ENCODE measurements around the gene MID1.

MID1 gene

DNA sequence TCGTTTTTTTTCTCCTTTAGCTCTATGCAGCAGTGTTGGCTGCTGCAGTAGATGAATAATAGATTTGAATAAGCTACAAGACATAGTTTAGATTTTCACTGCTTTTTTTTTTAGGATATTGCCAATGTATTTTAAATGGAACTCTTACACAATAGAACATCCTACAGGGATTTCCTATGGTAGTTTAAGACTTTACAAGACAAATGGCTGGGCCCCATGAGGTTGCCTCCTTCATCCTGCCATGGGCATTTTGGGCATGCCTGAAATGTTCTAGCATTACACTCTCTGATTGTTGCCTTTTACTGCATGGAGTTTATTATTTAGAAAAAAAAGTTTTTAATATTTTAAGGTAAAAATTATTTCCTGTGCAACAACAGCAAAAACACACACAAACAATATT is 74.5 kb downstream of the MID1 start:
- no peak overlapping the region for H3K4me2 ChIP-seq (ENCODE audit: low read depth, low read length, poor library complexity, severe bottlenecking)
- H3K9me2 ChIP-seq (replicated peaks; ENCODE audit: low read depth, low read length) = no peaks in the 10 kb centered on the region
- H3K27me3 ChIP-seq (ENCODE audit: insufficient read depth, low read length, poor library complexity, severe bottlenecking) = no peaks in the 10 kb centered on the region
- H3K4me3 ChIP-seq (ENCODE audit: low read length, poor library complexity, severe bottlenecking) = no peak overlapping the region
- no peaks in the 10 kb centered on the region for H3K4me1 ChIP-seq (ENCODE audit: insufficient read depth, low read length, poor library complexity, severe bottlenecking)
- H3K9me3 ChIP-seq (ENCODE audit: insufficient read depth, low read depth, low read length) = no peaks in the 10 kb centered on the region
- H4K20me1 ChIP-seq (ENCODE audit: insufficient read depth, low read length, poor library complexity, severe bottlenecking) = no peaks in the 10 kb centered on the region
- H3K9ac ChIP-seq (ENCODE audit: low read depth, low read length, poor library complexity, severe bottlenecking) = no peak overlapping the region
- H3K36me3 ChIP-seq (ENCODE audit: insufficient read depth, low read length) = no peaks in the 10 kb centered on the region
- TF ChIP-seq, protein P1, sequence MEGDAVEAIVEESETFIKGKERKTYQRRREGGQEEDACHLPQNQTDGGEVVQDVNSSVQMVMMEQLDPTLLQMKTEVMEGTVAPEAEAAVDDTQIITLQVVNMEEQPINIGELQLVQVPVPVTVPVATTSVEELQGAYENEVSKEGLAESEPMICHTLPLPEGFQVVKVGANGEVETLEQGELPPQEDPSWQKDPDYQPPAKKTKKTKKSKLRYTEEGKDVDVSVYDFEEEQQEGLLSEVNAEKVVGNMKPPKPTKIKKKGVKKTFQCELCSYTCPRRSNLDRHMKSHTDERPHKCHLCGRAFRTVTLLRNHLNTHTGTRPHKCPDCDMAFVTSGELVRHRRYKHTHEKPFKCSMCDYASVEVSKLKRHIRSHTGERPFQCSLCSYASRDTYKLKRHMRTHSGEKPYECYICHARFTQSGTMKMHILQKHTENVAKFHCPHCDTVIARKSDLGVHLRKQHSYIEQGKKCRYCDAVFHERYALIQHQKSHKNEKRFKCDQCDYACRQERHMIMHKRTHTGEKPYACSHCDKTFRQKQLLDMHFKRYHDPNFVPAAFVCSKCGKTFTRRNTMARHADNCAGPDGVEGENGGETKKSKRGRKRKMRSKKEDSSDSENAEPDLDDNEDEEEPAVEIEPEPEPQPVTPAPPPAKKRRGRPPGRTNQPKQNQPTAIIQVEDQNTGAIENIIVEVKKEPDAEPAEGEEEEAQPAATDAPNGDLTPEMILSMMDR (conservative IDR thresholded peaks at IDR 0.05; ENCODE audit: low read length) = no peak
- no peak for TF ChIP-seq EZH2phosphoT487 (IDR thresholded peaks at IDR 0.05; ENCODE audit: borderline replicate concordance)
- no peak overlapping the region for H2AFZ ChIP-seq (ENCODE audit: low read length)
- no peaks in the 10 kb centered on the region for H3F3A ChIP-seq (ENCODE audit: low read depth)
- H3K79me2 ChIP-seq (ENCODE audit: insufficient read depth, low read length) = no peaks in the 10 kb centered on the region

DNA sequence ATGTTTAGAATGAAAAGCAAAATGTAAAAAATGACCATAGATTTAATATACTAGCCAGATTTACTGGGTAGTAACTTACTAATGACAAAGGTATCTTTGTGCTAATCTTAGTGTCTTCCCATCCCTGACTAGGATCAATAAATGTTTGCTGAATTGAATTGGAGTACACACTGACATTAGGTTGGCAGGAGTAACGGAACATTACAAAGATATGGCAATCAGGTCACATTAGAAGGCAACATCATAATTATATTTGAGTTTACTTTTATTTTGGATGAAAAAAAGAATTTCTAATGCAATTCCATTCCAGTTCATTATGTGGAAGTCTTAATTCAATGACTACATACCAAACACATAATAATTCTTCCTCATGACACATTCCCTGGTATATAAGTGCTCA is 77.8 kb downstream of the MID1 start:
- Histone ChIP-seq H3K9ac (ENCODE audit: low read depth, low read length, poor library complexity, severe bottlenecking) (no peak overlapping the region), H3F3A (ENCODE audit: low read depth) (no peaks in the 10 kb centered on the region)

DNA sequence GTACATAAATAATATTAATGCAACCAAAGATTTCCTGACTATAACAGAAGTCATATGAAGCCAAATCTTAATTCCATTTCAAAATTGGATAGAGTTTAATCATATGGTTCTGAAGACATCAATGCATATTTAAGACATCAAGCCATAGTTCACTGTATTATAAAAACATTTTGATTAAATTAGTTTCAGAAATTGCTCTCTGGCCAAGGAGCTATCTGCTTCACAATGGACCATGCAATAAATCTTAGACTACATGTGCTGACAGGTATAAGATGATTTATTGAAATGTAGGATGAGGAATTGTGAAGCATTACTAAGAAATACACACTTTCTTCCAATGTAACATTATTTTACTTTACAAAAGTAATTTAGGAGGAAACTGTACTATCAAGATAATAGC is 81.6 kb downstream of the MID1 start:
- no peak overlapping the region for H2AFZ ChIP-seq (ENCODE audit: low read length)
- H4K20me1 ChIP-seq (ENCODE audit: insufficient read depth, low read length, poor library complexity, severe bottlenecking) = no peaks in the 10 kb centered on the region
- H3K36me3 ChIP-seq (ENCODE audit: insufficient read depth, low read length) = no peaks in the 10 kb centered on the region
- H3K27me3 ChIP-seq (ENCODE audit: insufficient read depth, low read length, poor library complexity, severe bottlenecking) = no peaks in the 10 kb centered on the region
- no peaks in the 10 kb centered on the region for H3F3A ChIP-seq (ENCODE audit: low read depth)
- no peak overlapping the region for H3K4me3 ChIP-seq (ENCODE audit: low read length, poor library complexity, severe bottlenecking)
- H3K4me2 ChIP-seq (ENCODE audit: low read depth, low read length, poor library complexity, severe bottlenecking) = no peak overlapping the region
- H3K9ac ChIP-seq (ENCODE audit: low read depth, low read length, poor library complexity, severe bottlenecking) = no peak overlapping the region
- H3K79me2 ChIP-seq (ENCODE audit: insufficient read depth, low read length) = no peaks in the 10 kb centered on the region
- no peaks in the 10 kb centered on the region for H3K4me1 ChIP-seq (ENCODE audit: insufficient read depth, low read length, poor library complexity, severe bottlenecking)
- TF ChIP-seq EZH2phosphoT487 (IDR thresholded peaks at IDR 0.05; ENCODE audit: borderline replicate concordance) = no peak
- TF ChIP-seq, protein P1 (conservative IDR thresholded peaks at IDR 0.05; ENCODE audit: low read length) = no peak
- no peaks in the 10 kb centered on the region for H3K9me2 ChIP-seq (replicated peaks; ENCODE audit: low read depth, low read length)
- H3K9me3 ChIP-seq (ENCODE audit: insufficient read depth, low read depth, low read length) = no peaks in the 10 kb centered on the region

More for the DNA sequence above, 77.8 kb downstream of the MID1 start:
- no peaks in the 10 kb centered on the region for H3K9me3 ChIP-seq (ENCODE audit: insufficient read depth, low read depth, low read length)
- no peaks in the 10 kb centered on the region for H4K20me1 ChIP-seq (ENCODE audit: insufficient read depth, low read length, poor library complexity, severe bottlenecking)
- H3K4me3 ChIP-seq (ENCODE audit: low read length, poor library complexity, severe bottlenecking) = no peak overlapping the region
- no peaks in the 10 kb centered on the region for H3K36me3 ChIP-seq (ENCODE audit: insufficient read depth, low read length)
- no peak overlapping the region for H3K4me2 ChIP-seq (ENCODE audit: low read depth, low read length, poor library complexity, severe bottlenecking)
- TF ChIP-seq, protein P1 (conservative IDR thresholded peaks at IDR 0.05; ENCODE audit: low read length) = no peak
- TF ChIP-seq EZH2phosphoT487 (IDR thresholded peaks at IDR 0.05; ENCODE audit: borderline replicate concordance) = no peak
- H3K4me1 ChIP-seq (ENCODE audit: insufficient read depth, low read length, poor library complexity, severe bottlenecking) = no peaks in the 10 kb centered on the region
- no peak overlapping the region for H2AFZ ChIP-seq (ENCODE audit: low read length)
- H3K27me3 ChIP-seq (ENCODE audit: insufficient read depth, low read length, poor library complexity, severe bottlenecking) = no peaks in the 10 kb centered on the region
- H3K9me2 ChIP-seq (replicated peaks; ENCODE audit: low read depth, low read length) = no peaks in the 10 kb centered on the region
- no peaks in the 10 kb centered on the region for H3K79me2 ChIP-seq (ENCODE audit: insufficient read depth, low read length)
